CD1c-positive myeloid dendritic cell (primary cell): ENCODE data around the gene ARHGAP19.
A peak's percentile ranks its signal among the peaks of the same experiment; 100 is the strongest.
"Not testable (repeated sequence)": the region's sequence is repeated elsewhere in the genome, so short reads cannot be mapped to it uniquely, and the experiment has no call there.

Experiments used
- DNase-seq: peaks from one replicate; pipeline ENCODE4 v3.0.0-alpha.2; 2016; ENCODE audit errors: extremely low spot score

The ARHGAP19 gene

GRCh38 chr10:97321032-97321803, 28.8 kb upstream of the ARHGAP19 start:
- DNase-seq: peak; percentile 72

- DNase-seq: no peak
These were observed 28.1 kb upstream of the ARHGAP19 start for GRCh38 chr10:97320480-97321031.

- DNase-seq: peak; percentile 70
These were observed 27.4 kb upstream of the ARHGAP19 start for GRCh38 chr10:97319671-97320479.

- DNase-seq: peak; percentile 94
These were observed 26.6 kb upstream of the ARHGAP19 start, which contains the start of gene FRAT1 for GRCh38 chr10:97318772-97319651. FRAT1 (plus strand) TSS chr10:97319271; CDS start chr10:97319454, 183 bp downstream.

GRCh38 chr10:97314671-97315070, 22.2 kb upstream of the ARHGAP19 start:
- DNase-seq: no peak

- DNase-seq: no peak
These were observed 20.5 kb upstream of the ARHGAP19 start for GRCh38 chr10:97312897-97313296.

- DNase-seq: no peak
These were observed 18.7 kb upstream of the ARHGAP19 start for GRCh38 chr10:97311111-97311626.

- no peak for DNase-seq
These were observed 15.7 kb upstream of the ARHGAP19 start for GRCh38 chr10:97307866-97308780.

GRCh38 chr10:97307441-97307840, 15.0 kb upstream of the ARHGAP19 start:
- peak; percentile 64 for DNase-seq

- DNase-seq: no peak
These were observed 9.8 kb upstream of the ARHGAP19 start for GRCh38 chr10:97302088-97302791.

GRCh38 chr10:97300980-97301379, 8.5 kb upstream of the ARHGAP19 start:
- DNase-seq: no peak

- no peak for DNase-seq
These were observed 5.8 kb upstream of the ARHGAP19 start for GRCh38 chr10:97298223-97298571.

GRCh38 chr10:97297556-97298222, 5.3 kb upstream of the ARHGAP19 start:
- no peak for DNase-seq

- no peak for DNase-seq
These were observed 393 bp upstream of the ARHGAP19 start for GRCh38 chr10:97292862-97293198.

GRCh38 chr10:97291357-97292096, 910 bp downstream of the ARHGAP19 start:
- DNase-seq: no peak

- not testable (repeated sequence) for DNase-seq
These were observed 1.7 kb downstream of the ARHGAP19 start for GRCh38 chr10:97290576-97291356.

- not testable (repeated sequence) for DNase-seq
These were observed 2.4 kb downstream of the ARHGAP19 start for GRCh38 chr10:97290076-97290475.

GRCh38 chr10:97280783-97281182, 11.7 kb downstream of the ARHGAP19 start:
- DNase-seq: no peak
